HCT116 (cell line): ENCODE measurements around the gene WDR44. TPM values are rescaled to one million over a fixed set of nuclear protein-coding genes. Genes with fewer than 3 reads are reported as not detected.
"Not testable (repeated sequence)": the region's sequence is repeated elsewhere in the genome, so short reads cannot be mapped to it uniquely, and the experiment has no call there.

Source experiments
- ATAC-seq: fragments of 200-7000 bp; cut with Tn5 transposase; 2 replicates; pipeline ENCODE4 v1.9.1; 2020; ENCODE audit warnings: mild to moderate bottlenecking, moderate library complexity
- BruUV-seq: library from RNA; stranded (reverse); fragments of 400-500 nt; replicated peaks from 2 replicates; lab custom pipeline; 2021; lab: Mats Ljungman, UMichigan
- CTCF ChIA-PET: fragments of 300-600 bp; sonication (Branson Sonifier 250); formaldehyde crosslinking; loops from one replicate; lab custom pipeline; 2021; ENCODE audit warnings: antibody characterized with exemption; lab: Charles Lee
- POLR2A ChIA-PET: fragments of 300-600, 350-600 bp; sonication (Branson Sonifier 250); formaldehyde crosslinking; loops from one replicate; lab custom pipeline; 2021; ENCODE audit warnings: antibody characterized with exemption; lab: Charles Lee
- RAD21 ChIA-PET, 2 experiments: fragments of 300-600 bp; sonication (Branson Sonifier 250); formaldehyde crosslinking; loops; one replicate each; lab custom pipeline; 2023; ENCODE audit warnings: low total read pairs in 2 of 2; ENCODE audit not compliant: uncharacterized antibody in 2 of 2, unreplicated experiment in 2 of 2, low non-redundant PET in 1 of 2; lab: Charles Lee
- DNase-seq: peaks from one replicate; pipeline ENCODE4 v3.0.0-alpha.2; 2010; ENCODE audit warnings: low read depth, low spot score
- H2AFZ ChIP-seq: fragments of 200-600 bp; shearing (Covaris generic), sonication (generic); 2 replicates; pipeline ENCODE4 v1.6.1; 2017; ENCODE audit warnings: low read depth, mixed run types, mixed read lengths, antibody characterized with exemption, low read length; ENCODE audit not compliant: poor library complexity, severe bottlenecking
- H3K27ac ChIP-seq: 2 replicates; pipeline ENCODE4 v1.5.1; 2012; ENCODE audit warnings: low read depth, low read length
- H3K27me3 ChIP-seq: fragments of 200-600 bp; sonication (generic); 2 replicates; pipeline ENCODE4 v1.6.1; 2016; ENCODE audit warnings: mixed run types, low read length, mixed read lengths; ENCODE audit not compliant: insufficient read depth
- H3K36me3 ChIP-seq, 2 experiments: fragments of 200-500 bp in 1 of 2; fragments of 200-600 bp in 1 of 2; sonication (Bioruptor generic) in 1 of 2; sonication (generic) in 1 of 2; 2 replicates each; pipeline versions ENCODE4 v1.5.1 to v1.6.1; 2014 to 2016; ENCODE audit warnings: low read length in 2 of 2, inconsistent platforms in 1 of 2, mixed read lengths in 1 of 2, mixed run types in 1 of 2; ENCODE audit not compliant: insufficient read depth in 2 of 2, control insufficient read depth in 1 of 2
- H3K4me1 ChIP-seq, 2 experiments: fragments of 200-600 bp in 1 of 2; sonication (generic) in 1 of 2; 2 replicates each; pipeline versions ENCODE4 v1.5.1 to v1.6.1; 2012 to 2017; ENCODE audit warnings: low read length in 2 of 2, inconsistent platforms in 1 of 2, mild to moderate bottlenecking in 1 of 2, mixed read lengths in 1 of 2, mixed run types in 1 of 2, moderate library complexity in 1 of 2; ENCODE audit not compliant: insufficient read depth in 2 of 2, control insufficient read depth in 1 of 2
- H3K4me2 ChIP-seq: fragments of 200-600 bp; sonication (generic); 2 replicates; pipeline ENCODE4 v1.6.1; 2017; ENCODE audit warnings: mixed run types, low read length, mixed read lengths
- H3K4me3 ChIP-seq, 2 experiments: fragments of 200-600 bp in 1 of 2; sonication (generic) in 1 of 2; replicated peaks in 1 of 2; 2 replicates each; pipeline ENCODE4 v1.5.1; 2011 to 2016; ENCODE audit warnings: low read length in 2 of 2, control low read depth in 1 of 2, low read depth in 1 of 2, mild to moderate bottlenecking in 1 of 2, mixed read lengths in 1 of 2, mixed run types in 1 of 2
- H3K79me2 ChIP-seq: fragments of 200-600 bp; sonication (generic); 2 replicates; pipeline ENCODE4 v1.6.1; 2017; ENCODE audit warnings: mild to moderate bottlenecking, mixed run types, low read length, moderate library complexity, mixed read lengths; ENCODE audit not compliant: insufficient read depth
- H3K9ac ChIP-seq: fragments of 200-600 bp; sonication (generic); 2 replicates; pipeline ENCODE4 v1.6.1; 2016; ENCODE audit warnings: low read length, mixed read lengths
- H3K9me2 ChIP-seq: fragments of 200-600 bp; sonication (generic), shearing (Covaris generic); 2 replicates; pipeline ENCODE4 v1.6.1; 2017; ENCODE audit warnings: mixed run types, mild to moderate bottlenecking, moderate library complexity; ENCODE audit not compliant: insufficient read depth
- H3K9me3 ChIP-seq, 2 experiments: fragments of 200-500 bp in 1 of 2; fragments of 200-600 bp in 1 of 2; sonication (Bioruptor generic) in 1 of 2; sonication (generic) in 1 of 2; 2 replicates each; pipeline ENCODE4 v1.6.1; 2014 to 2017; ENCODE audit warnings: low read length in 2 of 2, mixed read lengths in 2 of 2, inconsistent platforms in 1 of 2, low read depth in 1 of 2, mild to moderate bottlenecking in 1 of 2, mixed run types in 1 of 2, moderate library complexity in 1 of 2; ENCODE audit not compliant: control insufficient read depth in 1 of 2, insufficient read depth in 1 of 2
- H4K20me1 ChIP-seq: fragments of 200-600 bp; sonication (generic), shearing (Covaris generic); 2 replicates; pipeline ENCODE4 v1.6.1; 2017; ENCODE audit warnings: mixed run types, mild to moderate bottlenecking, moderate library complexity; ENCODE audit not compliant: insufficient read depth
- CEBPB ChIP-seq: IDR thresholded peaks from 2 replicates; pipeline ENCODE4 v1.6.1; 2012; ENCODE audit warnings: low read depth
- CTCF ChIP-seq, 3 experiments: fragments of 200-600 bp in 1 of 3; sonication (generic) in 1 of 3; IDR thresholded peaks in 2 of 3; conservative IDR thresholded peaks in 1 of 3; 2 replicates each; pipeline ENCODE4 v1.5.1; 2012 to 2017; ENCODE audit warnings: low read depth in 2 of 3, low read length in 2 of 3, antibody characterized with exemption in 1 of 3, borderline replicate concordance in 1 of 3, control low read depth in 1 of 3, mild to moderate bottlenecking in 1 of 3, mixed read lengths in 1 of 3, mixed run types in 1 of 3, moderate library complexity in 1 of 3; ENCODE audit not compliant: insufficient read depth in 1 of 3
- EGR1 ChIP-seq: IDR thresholded peaks from 2 replicates; pipeline ENCODE4 v1.6.1; 2012; ENCODE audit warnings: low read depth
- ELF1 ChIP-seq: IDR thresholded peaks from 2 replicates; pipeline ENCODE4 v1.6.1; 2012; ENCODE audit warnings: low read depth, borderline replicate concordance
- EZH2 ChIP-seq: fragments of 200-600 bp; sonication (generic); IDR thresholded peaks from 2 replicates; pipeline ENCODE4 v1.6.1; 2017; ENCODE audit warnings: antibody characterized with exemption, mixed run types
- EZH2phosphoT487 ChIP-seq: fragments of 200-600 bp; IDR thresholded peaks from 2 replicates; pipeline ENCODE4 v1.6.1; 2018; ENCODE audit warnings: antibody characterized with exemption, borderline replicate concordance
- FOSL1 ChIP-seq: IDR thresholded peaks from 2 replicates; pipeline ENCODE4 v1.6.1; 2012; ENCODE audit warnings: low read depth
- JUND ChIP-seq: IDR thresholded peaks from 2 replicates; pipeline ENCODE4 v1.6.1; 2012
- MAX ChIP-seq: IDR thresholded peaks from 2 replicates; pipeline ENCODE4 v1.6.1; 2012
- POLR2A ChIP-seq: IDR thresholded peaks from 2 replicates; pipeline ENCODE4 v1.7.0; 2011; ENCODE audit warnings: borderline replicate concordance; ENCODE audit not compliant: insufficient read depth, insufficient read length; ENCODE audit errors: extremely low read depth
- POLR2AphosphoS5 ChIP-seq: IDR thresholded peaks from 2 replicates; pipeline ENCODE4 v1.6.1; 2011; ENCODE audit warnings: mild to moderate bottlenecking, low read depth, low read length, moderate library complexity
- RAD21 ChIP-seq: IDR thresholded peaks from 2 replicates; pipeline ENCODE4 v1.6.1; 2012; ENCODE audit warnings: low read depth, mild to moderate bottlenecking
- SIN3A ChIP-seq: IDR thresholded peaks from 2 replicates; pipeline ENCODE4 v1.6.1; 2012; ENCODE audit warnings: low read depth
- SRF ChIP-seq: IDR thresholded peaks from 2 replicates; pipeline ENCODE4 v1.6.1; 2012; ENCODE audit warnings: low read depth
- YY1 ChIP-seq: IDR thresholded peaks from 2 replicates; pipeline ENCODE4 v1.6.1; 2011; ENCODE audit warnings: low read length, low read depth, moderate library complexity, mild to moderate bottlenecking; ENCODE audit not compliant: insufficient replicate concordance; ENCODE audit errors: extremely low read depth
- ZBTB33 ChIP-seq: IDR thresholded peaks from 2 replicates; pipeline ENCODE4 v1.6.1; 2011; ENCODE audit warnings: mild to moderate bottlenecking, low read length, moderate library complexity; ENCODE audit not compliant: insufficient replicate concordance; ENCODE audit errors: extremely low read depth
- ZFX ChIP-seq: fragments of 450-650 bp; IDR thresholded peaks from 2 replicates; pipeline ENCODE4 v1.6.1; 2017
- intact Hi-C: fragments of 100-400 bp; cut with micrococcal nuclease; formaldehyde crosslinking; loops from 2 replicates; pipeline ENCODE4 v1.10.0; 2022
- total RNA-seq: library from RNA; stranded (reverse); gene quantifications from one replicate; pipeline ENCODE4 v1.2.1, GENCODE V29; 2021; ENCODE audit not compliant: unreplicated experiment

WDR44 gene
- total RNA-seq, 1 experiment from 2014 or later, result 12.2 TPM

GRCh38 chrX:118484216-118484903, 138.5 kb downstream of the WDR44 start:
- ChIA-PET POLR2A (no interaction called here), CTCF (no interaction called here), RAD21 (no interaction called here)
- DNase-seq (no peak), ATAC-seq (no peak)
- Histone ChIP-seq H3K27ac (no peak overlapping the region), H3K4me3 (no peak overlapping the region), H3K9ac (no peak overlapping the region), H2AFZ (no peak overlapping the region), H3K79me2 (no peaks in the 10 kb centered on the region), H4K20me1 (no peaks in the 10 kb centered on the region), H3K36me3 (no peaks in the 10 kb centered on the region), H3K9me3 (no peaks in the 10 kb centered on the region), H3K27me3 (no peaks in the 10 kb centered on the region), H3K4me2 (no peak overlapping the region), H3K9me2 (no peaks in the 10 kb centered on the region), H3K4me1 (no peaks in the 10 kb centered on the region)
- TF ChIP-seq POLR2AphosphoS5, result no peak
- TF ChIP-seq POLR2A, result no peak
- TF ChIP-seq CEBPB, result no peak
- TF ChIP-seq EZH2phosphoT487, result no peak
- no peak for TF ChIP-seq ZFX
- no peak for TF ChIP-seq MAX
- no peak for TF ChIP-seq CTCF (IDR thresholded peaks at IDR 0.05 in 2 of 3, conservative IDR thresholded peaks at IDR 0.05 in 1 of 3; ENCODE audit: borderline replicate concordance in 1 of 3, insufficient read depth in 1 of 3, low read depth in 2 of 3, low read length in 2 of 3)
- TF ChIP-seq JUND, result no peak
- TF ChIP-seq EGR1, result no peak
- TF ChIP-seq YY1, result no peak
- TF ChIP-seq ELF1, result no peak
- no peak for TF ChIP-seq SIN3A
- TF ChIP-seq EZH2, result no peak
- no peak for TF ChIP-seq SRF
- no peak for TF ChIP-seq FOSL1
- TF ChIP-seq ZBTB33, result no peak
- no peak for TF ChIP-seq RAD21
- intact Hi-C loops, result no loop called here
- no TSS peak for BruUV-seq

GRCh38 chrX:118486693-118487092, 140.8 kb downstream of the WDR44 start:
- H3K4me3 ChIP-seq, H3K36me3 ChIP-seq, H4K20me1 ChIP-seq, BruUV-seq, H3K27me3 ChIP-seq, ATAC-seq, DNase-seq, H3K9me3 ChIP-seq, RAD21 ChIA-PET, CTCF ChIA-PET, H3K27ac ChIP-seq, H3K4me2 ChIP-seq, H3K79me2 ChIP-seq, H3K9me2 ChIP-seq, POLR2A ChIA-PET, intact Hi-C loops, H2AFZ ChIP-seq, H3K9ac ChIP-seq, H3K4me1 ChIP-seq: not testable (repeated sequence)
